K562 (cell line): Measurements from ENCODE around the gene ASF1B. TPM values are rescaled to one million over a fixed set of nuclear protein-coding genes. Genes with fewer than 3 reads are reported as not detected.
A peak's percentile ranks its signal among the peaks of the same experiment; 100 is the strongest.

Source experiments
- ATF7 ChIP-seq: fragments of 450-650 bp; IDR thresholded peaks from 2 replicates; pipeline ENCODE4 v1.7.1; 2014; ENCODE audit warnings: mild to moderate bottlenecking, moderate library complexity
- C11orf30 ChIP-seq: fragments of 450-650 bp; IDR thresholded peaks from 2 replicates; pipeline ENCODE4 v1.6.1; 2016; ENCODE audit warnings: low read depth, mild to moderate bottlenecking
- ELF1 ChIP-seq: fragments of 200-800 bp; sonication (Bioruptor generic); IDR thresholded peaks from 2 replicates; pipeline ENCODE4 v1.6.1; 2016; ENCODE audit warnings: missing genetic modification characterization, missing compliant biosample characterization
- ELF4 ChIP-seq: fragments of 450-650 bp; formaldehyde crosslinking; IDR thresholded peaks from 2 replicates; pipeline ENCODE4 v1.4.0; 2022; ENCODE audit warnings: missing genetic modification characterization
- HDAC2 ChIP-seq: fragments of 450-650 bp; IDR thresholded peaks from 2 replicates; pipeline ENCODE4 v1.6.1; 2016; ENCODE audit warnings: mild to moderate bottlenecking
- MBD2 ChIP-seq: sonication (generic); IDR thresholded peaks from 2 replicates; pipeline ENCODE4 v1.6.1; 2016; ENCODE audit warnings: low read depth, borderline replicate concordance
- MEF2D ChIP-seq: conservative IDR thresholded peaks from 2 replicates; pipeline ENCODE4 v1.6.1; 2016; ENCODE audit warnings: low read depth, missing genetic modification characterization, missing compliant biosample characterization
- NR2C2 ChIP-seq, 2 experiments: fragments of 200-800 bp in 1 of 2; sonication (Bioruptor generic) in 1 of 2; sonication (generic) in 1 of 2; formaldehyde crosslinking in 1 of 2; IDR thresholded peaks; 2 replicates each; pipeline versions ENCODE4 v1.6.1 to v1.8.0; 2016 to 2022; ENCODE audit warnings: mild to moderate bottlenecking in 1 of 2, missing compliant biosample characterization in 1 of 2, missing genetic modification characterization in 1 of 2, missing genetic modification reagents in 1 of 2
- OTX1 ChIP-seq: fragments of 450-650 bp; formaldehyde crosslinking; IDR thresholded peaks from 2 replicates; pipeline ENCODE4 v1.4.0; 2022; ENCODE audit warnings: mild to moderate bottlenecking
- PKNOX1 ChIP-seq: fragments of 450-650 bp; IDR thresholded peaks from 2 replicates; pipeline ENCODE4 v1.6.1; 2016
- SIN3A ChIP-seq, 2 experiments: fragments of 150-350 bp in 1 of 2; IDR thresholded peaks; 2 replicates each; pipeline ENCODE4 v1.6.1; 2011 to 2016; ENCODE audit warnings: borderline replicate concordance in 2 of 2, low read depth in 2 of 2, low read length in 2 of 2, mild to moderate bottlenecking in 2 of 2, moderate library complexity in 2 of 2; ENCODE audit not compliant: control insufficient read depth in 1 of 2
- SIX5 ChIP-seq, 2 experiments: IDR thresholded peaks; 2 replicates each; pipeline ENCODE4 v1.6.1; 2011; ENCODE audit warnings: low read length in 2 of 2, borderline replicate concordance in 1 of 2, low read depth in 1 of 2, mild to moderate bottlenecking in 1 of 2, moderate library complexity in 1 of 2; ENCODE audit not compliant: insufficient read depth in 1 of 2
- ZNF12 ChIP-seq: sonication (generic); formaldehyde crosslinking; IDR thresholded peaks from 2 replicates; pipeline ENCODE4 v1.4.0; 2020; ENCODE audit warnings: mild to moderate bottlenecking, missing genetic modification reagents
- ZNF318 ChIP-seq, 2 experiments: fragments of 450-650 bp; IDR thresholded peaks; 2 replicates each; pipeline ENCODE4 v1.6.1; 2016; ENCODE audit warnings: mild to moderate bottlenecking in 2 of 2, borderline replicate concordance in 1 of 2, low read depth in 1 of 2, moderate library complexity in 1 of 2
- ZNF639 ChIP-seq, 2 experiments: fragments of 200-800 bp in 1 of 2; sonication (Bioruptor generic) in 1 of 2; sonication (generic) in 1 of 2; formaldehyde crosslinking in 1 of 2; IDR thresholded peaks in 1 of 2; conservative IDR thresholded peaks in 1 of 2; 2 replicates each; pipeline versions ENCODE4 v1.5.0 to v1.6.1; 2016 to 2020; ENCODE audit warnings: missing compliant biosample characterization in 1 of 2, missing genetic modification characterization in 1 of 2, missing genetic modification reagents in 1 of 2
- ZNF644 ChIP-seq: fragments of 200-800 bp; sonication (Bioruptor generic); IDR thresholded peaks from 2 replicates; pipeline ENCODE4 v1.6.1; 2016; ENCODE audit warnings: low read depth, missing genetic modification characterization, missing compliant biosample characterization
- ZSCAN29 ChIP-seq: fragments of 450-650 bp; IDR thresholded peaks from 2 replicates; pipeline ENCODE4 v1.6.1; 2017
- polyA plus RNA-seq, 8 experiments: library from polyadenylated mRNA; depleted of rRNA in 4 of 8; stranded (reverse) in 5 of 8; unstranded in 3 of 8; fragments of >200 nt; fragmentation: Nextera tagmentation in 2 of 8; fragmentation: Illumina TruSeq in 1 of 8; extraction: Ambion mirVana in 2 of 8; extraction: Trizol in 1 of 8; gene quantifications; 2 replicates each; pipeline versions ENCODE4 v1.2.1 to v1.2.3, GENCODE V29; 2011 to 2014; ENCODE audit warnings: inconsistent platforms in 1 of 8, missing spikeins in 1 of 8
- total RNA-seq, 7 experiments: library from RNA; depleted of rRNA in 6 of 7; stranded (reverse); fragments of >200 nt in 6 of 7; fragmentation: Illumina TruSeq in 2 of 7; extraction: Trizol in 2 of 7; gene quantifications; 2 replicates each; pipeline versions ENCODE4 v1.2.1 to v1.2.3, GENCODE V29; 2011 to 2021; ENCODE audit warnings: low replicate concordance in 1 of 7

The ASF1B gene
- total and polyA plus RNA-seq, 9 of the 15 experiments (the other 6 are each of a cell fraction or from before 2014, with no cell fraction given): 6.0 to 69.4 (median 53.3) TPM

- TF ChIP-seq NR2C2 (CRISPR knock-in tag; IDR thresholded peaks at IDR 0.05) (0 out of 2 replicates have a peak, but pooled peaks have one; percentile 38), NR2C2 (tag; IDR thresholded peaks at IDR 0.05) (no peak), MEF2D (tag) (no peak), ELF4 (CRISPR knock-in tag) (no peak), ZNF639 (CRISPR knock-in tag; conservative IDR thresholded peaks at IDR 0.05 in 1 of 2, IDR thresholded peaks at IDR 0.05 in 1 of 2) (peak in 1 of 2 experiments; percentile 99; a peak in 2 of 4 replicates), SIX5 (IDR thresholded peaks at IDR 0.05; ENCODE audit: borderline replicate concordance in 1 of 2, insufficient read depth in 1 of 2, low read depth in 1 of 2, low read length in 2 of 2) (no peak), HDAC2 (no peak), ELF1 (tag) (no peak), ZNF318 (IDR thresholded peaks at IDR 0.05; ENCODE audit: borderline replicate concordance in 1 of 2, low read depth in 1 of 2) (no peak), MBD2 (peak; percentile 100), SIN3A (IDR thresholded peaks at IDR 0.05; ENCODE audit: borderline replicate concordance in 2 of 2, control insufficient read depth in 1 of 2, low read depth in 2 of 2, low read length in 2 of 2) (0 out of 4 replicates have a peak, but pooled peaks of 1 of the 2 experiments have one; percentile 10), C11orf30 (no peak; the same call in 1 of the 2 replicates), ZNF12 (CRISPR knock-in tag) (no peak), PKNOX1 (peak; percentile 99), ATF7 (peak; percentile 59), OTX1 (CRISPR knock-in tag) (no peak), ZNF644 (tag) (no peak), ZSCAN29 (no peak)
These were observed 18.7 kb downstream of the ASF1B start, which contains the start of gene PRKACA (continued) for GRCh38 chr19:14117668-14118164.
